Measurements from ENCODE around the gene HOXB9. TPM values are rescaled to one million over a fixed set of nuclear protein-coding genes. Genes with fewer than 3 reads are reported as not detected.

The HOXB9 gene
- polyA plus RNA-seq (ENCODE audit: insufficient read length in 4 of 4): 10 to 100 TPM; 51.6 to 75.3 (median 66.7) TPM

DNA sequence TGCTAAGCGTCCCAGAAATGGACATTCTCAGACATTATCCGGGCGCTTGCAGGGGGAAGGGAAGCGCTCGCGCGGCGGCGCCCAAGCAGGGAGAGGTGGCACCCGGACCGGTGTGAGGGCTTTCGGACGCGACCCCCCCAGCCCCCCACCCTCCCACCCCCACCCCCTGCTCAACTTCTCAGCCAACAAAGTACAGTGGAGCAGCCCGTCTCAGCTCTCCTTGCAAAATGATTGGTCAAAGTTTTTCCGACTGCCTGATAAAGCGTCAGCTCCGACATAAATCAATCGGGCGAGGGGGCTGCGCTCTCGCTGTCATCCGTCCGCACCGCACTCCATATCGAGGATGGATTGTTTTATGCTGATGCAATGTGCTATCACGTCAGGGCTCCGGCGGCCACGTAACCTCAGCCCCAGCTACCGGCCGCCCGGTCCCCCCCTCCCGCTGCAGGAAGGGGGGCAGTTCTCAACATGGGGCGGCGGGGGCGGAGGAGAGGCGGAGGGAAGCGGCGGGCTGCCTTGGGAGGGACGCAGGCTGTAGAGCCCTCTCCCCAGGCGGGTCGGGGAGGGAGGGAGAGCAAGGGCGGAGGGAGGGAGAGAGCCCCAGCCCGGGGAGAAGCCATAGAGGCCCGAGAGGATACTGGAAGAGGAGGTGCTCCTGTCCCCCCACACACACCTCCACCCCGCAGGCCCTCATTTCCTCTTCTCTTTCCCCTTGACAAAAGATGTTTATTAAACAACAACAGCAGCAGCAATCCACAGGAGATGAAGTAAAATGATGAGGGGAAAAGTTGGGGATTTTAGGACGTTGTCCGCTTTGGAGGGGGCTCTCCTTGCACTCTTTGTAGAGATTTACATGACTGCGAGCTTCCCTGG, at the start of gene HOXB9:
HOXB9 (minus strand) TSS at position 114 of the 873 bp plus-strand sequence; CDS start at position 25, 89 bp downstream.
- DNase-seq (ENCODE audit: low read depth in 4 of 4, low spot score in 3 of 4): no peak

GRCh38 chr17:48672340-48672739, 46.2 kb upstream of the HOXB9 start:
- no peak for DNase-seq (ENCODE audit: low read depth in 4 of 4, low spot score in 3 of 4)

DNA sequence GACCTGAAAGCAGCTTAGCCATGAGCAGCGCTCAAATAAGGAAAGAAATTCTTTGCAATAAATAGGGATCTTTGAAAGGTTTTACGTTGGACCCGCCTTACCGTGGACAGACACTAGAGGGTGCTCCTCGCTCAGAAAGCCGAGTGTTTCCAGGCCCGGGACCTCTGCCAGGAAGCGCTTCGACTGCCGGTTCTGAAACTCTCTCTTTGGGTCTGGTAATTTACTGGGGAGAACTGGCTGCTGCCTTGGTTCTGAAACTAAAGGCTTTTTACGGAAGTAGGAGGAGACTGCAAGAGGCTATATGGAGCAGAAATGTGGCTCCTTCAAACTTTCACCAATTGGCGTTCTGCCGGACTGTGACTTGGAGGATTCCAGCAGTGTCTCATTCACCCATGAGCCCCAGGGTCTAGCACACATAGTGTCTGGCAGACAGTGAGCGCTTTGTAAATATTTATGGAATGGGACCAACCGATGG, 45.6 kb upstream of the HOXB9 start:
- peak; percentile 56 to 68 (median 62) for DNase-seq (ENCODE audit: low read depth in 4 of 4, low spot score in 3 of 4)

DNA sequence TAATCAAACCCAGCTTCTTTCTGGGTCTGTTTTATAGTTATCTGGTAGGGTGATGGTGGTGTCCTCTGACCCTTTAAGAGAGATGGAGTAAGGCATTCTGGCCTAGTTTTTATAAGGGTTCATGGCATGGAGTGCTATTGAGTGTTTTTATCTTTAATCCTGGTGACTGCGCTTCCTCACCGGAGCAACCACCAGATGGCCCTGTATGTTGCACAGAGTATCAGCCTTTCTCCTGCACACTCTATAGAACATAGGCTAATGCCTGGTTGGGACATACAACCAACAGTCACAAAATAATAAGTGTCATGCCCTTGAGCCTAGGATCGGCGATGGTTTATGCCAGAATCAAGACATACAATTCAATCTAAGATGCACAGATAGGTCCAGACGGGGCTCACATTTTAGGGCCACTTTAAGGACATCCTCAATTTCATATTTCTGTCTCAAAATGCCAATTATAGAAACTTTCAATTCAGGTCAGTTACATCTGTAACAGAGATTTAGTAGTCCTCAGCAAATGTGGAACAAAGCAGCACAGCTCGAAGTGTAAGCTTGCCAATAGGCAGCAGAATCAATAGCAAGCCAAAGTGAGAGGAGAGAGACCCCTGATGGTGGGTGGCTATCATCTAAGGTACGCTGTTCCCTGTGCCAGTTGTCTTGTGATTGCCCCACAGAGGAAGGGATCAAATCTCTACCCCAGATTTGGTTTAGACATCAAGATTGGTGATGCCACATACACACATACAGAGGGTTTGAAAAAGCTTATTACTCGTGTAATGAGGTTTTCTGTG, 37.2 kb upstream of the HOXB9 start:
- no peak for DNase-seq (ENCODE audit: low read depth in 4 of 4, low spot score in 3 of 4)

DNA sequence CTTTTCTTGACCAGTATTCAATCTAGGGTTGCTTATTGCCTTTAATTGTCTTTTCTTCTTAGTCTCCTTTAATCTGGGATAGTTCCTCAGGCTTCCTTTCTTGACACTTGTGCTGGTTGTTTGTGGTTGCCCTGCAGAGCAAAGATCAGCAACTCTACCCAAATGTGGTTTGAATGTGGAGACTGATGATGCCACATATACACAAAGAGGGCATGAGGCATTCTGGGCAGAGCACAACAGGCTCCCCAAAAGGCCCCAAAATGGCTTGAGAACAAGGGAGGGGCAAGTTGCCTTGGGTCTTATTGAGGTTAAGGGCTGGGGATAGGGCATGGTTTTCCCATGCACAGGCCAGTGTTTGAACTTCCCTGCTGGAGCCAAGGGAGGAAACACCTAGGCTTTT, 29.8 kb upstream of the HOXB9 start:
- no peak for DNase-seq (ENCODE audit: low read depth in 4 of 4, low spot score in 3 of 4)

DNA sequence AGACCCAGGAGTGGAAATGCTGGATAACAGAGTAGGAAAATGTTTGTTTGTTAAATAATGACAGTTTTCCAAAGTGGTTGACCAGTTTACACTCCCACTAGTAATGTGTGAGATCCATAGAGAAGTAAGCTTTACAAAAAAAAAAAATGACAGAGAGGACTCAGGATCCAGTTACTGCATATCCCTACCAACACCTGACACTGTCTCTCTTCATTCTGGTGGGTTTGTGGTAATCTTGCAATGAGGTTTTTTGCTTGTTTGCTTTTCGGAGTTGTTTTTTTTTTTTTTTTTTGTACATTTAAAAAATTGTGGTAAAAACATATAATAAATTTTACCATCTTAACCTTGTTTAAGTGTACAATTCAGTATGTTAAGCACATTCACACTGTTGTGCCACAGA, 23.6 kb upstream of the HOXB9 start:
- no peak for DNase-seq (ENCODE audit: low read depth in 4 of 4, low spot score in 3 of 4)

DNA sequence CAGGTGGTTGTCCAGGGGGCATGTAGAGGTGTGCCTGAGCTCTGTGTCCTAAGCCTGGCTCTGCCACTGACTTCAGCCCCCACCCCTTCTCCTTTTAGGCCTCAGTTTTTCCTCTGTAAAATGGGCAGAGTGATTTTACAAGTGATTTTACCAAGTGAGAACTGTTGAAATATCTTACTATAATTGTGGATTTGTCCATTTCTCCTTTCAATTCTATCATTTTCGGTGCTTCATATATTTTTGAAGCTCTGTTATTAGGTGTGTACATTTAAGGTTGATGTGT, 21.7 kb upstream of the HOXB9 start:
- DNase-seq (ENCODE audit: low read depth in 4 of 4, low spot score in 3 of 4): no peak

GRCh38 chr17:48647103-48647962, 21.2 kb upstream of the HOXB9 start:
- DNase-seq (ENCODE audit: low read depth in 4 of 4, low spot score in 3 of 4): no peak

DNA sequence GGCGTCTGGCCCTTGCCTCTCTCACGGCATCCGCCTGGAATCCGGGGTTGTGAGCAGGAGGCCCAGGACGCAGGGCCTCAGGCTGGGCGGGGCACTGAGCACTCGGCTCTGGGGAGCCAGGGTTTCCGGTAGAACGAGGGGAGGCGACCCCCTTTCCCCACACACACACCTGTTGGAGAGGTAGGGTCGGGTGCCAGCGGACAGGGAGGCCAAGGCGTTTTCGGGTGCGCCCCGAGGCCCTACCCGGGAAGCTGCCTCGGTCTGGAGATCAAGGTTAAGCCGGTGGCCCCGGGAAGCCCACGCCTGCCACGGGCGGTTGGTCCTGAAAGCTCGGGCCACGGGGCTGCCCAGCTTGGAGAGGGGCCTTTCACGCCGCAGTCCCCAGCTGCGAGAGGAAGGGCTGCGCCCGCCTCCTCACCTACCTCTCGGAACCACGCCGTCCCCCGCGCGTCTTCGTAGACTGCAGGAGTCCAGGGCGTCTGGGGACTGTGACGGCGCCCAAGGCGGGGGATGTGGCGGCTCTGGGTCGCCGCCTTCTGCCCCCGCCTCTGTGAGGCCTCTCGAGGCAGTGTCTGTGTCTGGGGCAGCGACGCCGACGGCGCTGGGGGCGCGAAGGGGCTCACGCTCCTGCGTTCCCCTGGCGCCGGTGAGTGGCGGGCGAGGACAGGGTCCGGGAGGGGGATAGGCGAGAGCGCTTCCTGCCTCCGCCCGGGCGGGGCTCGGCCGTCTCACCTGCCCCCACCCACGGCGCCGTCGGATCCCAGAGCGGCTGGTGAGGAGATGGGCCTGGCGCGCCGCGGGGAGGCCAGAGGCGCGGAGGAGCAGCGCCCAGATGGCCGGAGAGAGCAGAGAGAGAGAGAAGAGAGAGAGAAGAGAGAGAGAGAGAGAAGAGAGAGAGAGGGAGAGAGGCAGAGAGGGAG, 20.3 kb upstream of the HOXB9 start:
- no peak for DNase-seq (ENCODE audit: low read depth in 4 of 4, low spot score in 3 of 4)

GRCh38 chr17:48645639-48646182, 19.6 kb upstream of the HOXB9 start:
- no peak for DNase-seq (ENCODE audit: low read depth in 4 of 4, low spot score in 3 of 4)

GRCh38 chr17:48644910-48645557, 18.9 kb upstream of the HOXB9 start:
- DNase-seq (ENCODE audit: low read depth in 4 of 4, low spot score in 3 of 4): no peak

- DNase-seq (ENCODE audit: low read depth in 4 of 4, low spot score in 3 of 4): no peak
Observed at GRCh38 chr17:48644159-48644558, 18.0 kb upstream of the HOXB9 start.

DNA sequence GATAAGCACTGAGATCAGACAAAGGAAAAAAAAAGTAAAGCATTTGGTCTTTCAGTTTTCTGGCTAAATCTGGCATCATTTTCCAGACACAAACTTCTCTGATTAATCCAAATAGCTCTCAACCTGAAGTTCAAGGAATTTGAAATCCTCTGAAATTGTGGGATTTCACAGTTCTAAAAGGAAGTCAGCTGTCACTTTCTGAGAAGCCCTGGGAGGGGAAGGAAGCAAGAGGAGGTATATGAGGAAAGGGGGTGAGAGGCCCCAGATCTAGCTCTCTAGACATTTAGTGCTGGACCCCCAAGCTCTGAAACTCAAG, 17.5 kb upstream of the HOXB9 start:
- DNase-seq (ENCODE audit: low read depth in 4 of 4, low spot score in 3 of 4): no peak

DNA sequence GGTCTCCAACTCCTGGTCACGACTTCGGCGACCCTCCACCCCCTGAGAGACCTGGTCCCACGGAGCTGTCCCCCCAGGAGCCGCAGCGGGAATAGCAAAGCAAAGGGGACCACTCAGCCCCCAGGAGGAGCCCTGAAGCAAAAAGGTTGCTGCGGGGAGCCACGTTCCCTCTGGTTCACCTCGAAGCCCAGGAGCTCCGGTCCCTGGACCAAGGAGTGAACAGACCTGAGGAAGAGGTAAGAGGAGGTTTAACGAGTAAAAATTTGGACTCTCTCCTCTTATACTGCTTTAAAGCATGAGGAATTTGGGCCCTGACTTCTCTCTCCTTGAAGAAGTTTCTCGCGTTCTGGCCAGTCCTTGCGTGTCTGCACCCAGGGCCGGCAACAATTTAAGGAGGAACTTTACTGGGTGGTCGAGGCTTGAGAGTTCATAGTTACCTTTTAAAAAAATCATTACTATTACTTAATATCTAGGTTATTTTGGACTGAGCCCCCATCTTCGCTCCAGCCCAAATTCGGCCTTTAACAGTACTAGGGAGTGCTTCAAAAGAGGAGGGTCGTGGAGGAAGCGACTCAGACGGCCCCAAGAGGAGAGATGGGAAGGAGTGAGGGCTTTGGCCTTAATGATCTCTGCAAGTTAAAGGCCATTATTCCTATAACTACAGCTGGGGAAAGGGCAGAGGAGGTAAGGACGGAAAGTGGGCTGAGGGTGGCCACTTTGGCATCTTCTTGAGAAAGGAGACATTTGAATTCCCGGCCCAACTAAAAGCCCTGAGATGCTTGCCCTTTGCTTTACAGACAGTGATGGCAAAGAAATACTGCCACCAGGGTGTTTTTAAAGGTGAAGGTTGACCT, 16.9 kb upstream of the HOXB9 start:
- no peak for DNase-seq (ENCODE audit: low read depth in 4 of 4, low spot score in 3 of 4)

DNA sequence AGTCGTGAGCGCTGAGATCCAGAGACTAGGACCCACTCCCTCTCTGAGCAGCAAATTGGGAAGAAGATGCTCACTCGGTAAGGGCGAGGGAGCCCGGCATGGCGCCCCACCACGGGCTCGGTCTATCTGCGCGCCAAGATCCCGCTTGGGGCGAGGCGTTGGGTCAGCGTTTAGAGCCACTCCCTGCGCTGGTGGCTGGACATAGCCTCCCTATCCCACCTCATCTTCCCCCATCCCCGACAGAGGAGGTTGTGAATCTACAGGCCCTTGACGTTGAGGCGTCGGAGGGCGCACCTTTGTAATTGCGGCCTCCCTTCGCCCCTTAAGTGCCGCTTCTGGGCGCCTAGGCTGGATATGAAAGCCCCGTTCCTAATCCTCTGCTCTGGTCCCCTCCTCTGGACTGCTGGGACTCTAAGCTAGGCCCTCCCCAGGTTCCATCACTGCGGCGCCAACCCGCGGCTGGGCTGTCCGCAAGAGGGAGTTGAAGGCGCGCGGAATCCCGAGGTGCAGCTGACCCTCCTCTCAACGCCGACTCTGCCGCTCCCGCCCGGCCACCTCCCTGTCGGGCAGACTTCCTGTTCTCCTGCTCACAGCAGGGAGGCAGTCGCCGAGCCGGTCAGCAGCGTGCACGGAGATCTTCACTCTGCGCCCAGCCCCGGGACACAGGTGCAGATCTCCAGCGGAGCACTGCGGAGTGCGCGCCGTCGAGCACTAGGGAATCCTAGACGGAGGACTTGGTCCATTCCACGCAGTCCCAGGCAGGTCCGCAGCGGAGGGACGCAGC, 16.1 kb upstream of the HOXB9 start:
- no peak for DNase-seq (ENCODE audit: low read depth in 4 of 4, low spot score in 3 of 4)

- no peak for DNase-seq (ENCODE audit: low read depth in 4 of 4, low spot score in 3 of 4)
Observed at GRCh38 chr17:48641541-48642058, 15.4 kb upstream of the HOXB9 start.

DNA sequence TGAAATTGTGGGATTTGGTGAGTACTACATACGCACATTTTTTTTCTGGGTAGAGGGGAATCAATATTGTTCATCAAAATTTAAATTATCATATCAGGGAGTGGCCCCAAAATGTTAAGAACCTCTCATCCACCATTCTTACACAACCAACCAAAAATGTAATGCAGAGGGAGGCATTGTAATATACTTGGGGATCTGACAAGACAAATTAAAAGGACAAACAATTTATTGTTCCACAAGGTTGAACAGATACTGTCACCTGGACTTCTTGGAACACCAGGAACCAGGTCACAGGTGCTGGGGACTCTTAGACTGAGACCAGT, 14.7 kb upstream of the HOXB9 start:
- no peak for DNase-seq (ENCODE audit: low read depth in 4 of 4, low spot score in 3 of 4)
